Endothelial cell of umbilical vein (primary cell): Measurements from ENCODE around the gene ARHGEF17. TPM values are rescaled to one million over a fixed set of nuclear protein-coding genes. Genes with fewer than 3 reads are reported as not detected.
"Not testable (repeated sequence)": the region's sequence is repeated elsewhere in the genome, so short reads cannot be mapped to it uniquely, and the experiment has no call there.

Experiments
- BruUV-seq: library from RNA; stranded (reverse); fragments of 400-500 nt; replicated peaks from 2 replicates; lab custom pipeline; 2021; lab: Mats Ljungman, UMichigan
- CTCF ChIA-PET: fragments of 300-600, 350-600 bp; sonication (Branson Sonifier 250); formaldehyde crosslinking; loops from one replicate; lab custom pipeline; 2021; ENCODE audit warnings: antibody characterized with exemption, inconsistent platforms; lab: Charles Lee
- POLR2A ChIA-PET: fragments of 300-600, 350-600 bp; sonication (Branson Sonifier 250); formaldehyde crosslinking; loops from one replicate; lab custom pipeline; 2021; ENCODE audit warnings: antibody characterized with exemption, inconsistent platforms; lab: Charles Lee
- DNase-seq: peaks from one replicate; pipeline ENCODE4 v3.0.0-alpha.2; 2011; ENCODE audit warnings: low read depth, low spot score
- FAIRE-seq: peaks from 2 replicates; lab custom pipeline; 2011; peaks lifted over from hg19 to GRCh38; lab: Jason Lieb, UNC
- H2AFZ ChIP-seq: 2 replicates; pipeline ENCODE4 v1.6.0; 2012; ENCODE audit warnings: low read depth, low read length, control low read depth, inconsistent platforms
- H3K27ac ChIP-seq: 2 replicates; pipeline ENCODE4 v1.5.1; 2011; ENCODE audit warnings: low read depth, mild to moderate bottlenecking, control low read depth, low read length, moderate library complexity; ENCODE audit not compliant: insufficient read depth
- H3K27me3 ChIP-seq, 2 experiments: 2 replicates each; pipeline versions ENCODE4 v1.6.0 to v1.6.1; 2011; ENCODE audit warnings: low read length in 2 of 2, mixed read lengths in 1 of 2; ENCODE audit not compliant: control insufficient read depth in 2 of 2, insufficient read depth in 2 of 2
- H3K36me3 ChIP-seq, 2 experiments: 2 replicates in 1 of 2; 3 replicates in 1 of 2; pipeline ENCODE4 v1.5.1; 2011; ENCODE audit warnings: low read length in 2 of 2, mild to moderate bottlenecking in 1 of 2, moderate library complexity in 1 of 2; ENCODE audit not compliant: control insufficient read depth in 2 of 2, insufficient read depth in 2 of 2; ENCODE audit errors: extremely low read depth in 1 of 2
- H3K4me1 ChIP-seq: 3 replicates; pipeline ENCODE4 v1.5.1; 2011; ENCODE audit warnings: mild to moderate bottlenecking, low read length; ENCODE audit not compliant: control insufficient read depth, insufficient read depth; ENCODE audit errors: extremely low read depth
- H3K4me2 ChIP-seq: 2 replicates; pipeline ENCODE4 v1.6.1; 2011; ENCODE audit warnings: low read length, control low read depth, mixed read lengths; ENCODE audit not compliant: insufficient read depth
- H3K4me3 ChIP-seq, 3 experiments: fragments of 200-600 bp in 1 of 3; sonication (generic), shearing (Covaris generic) in 1 of 3; replicated peaks in 1 of 3; 2 replicates each; pipeline ENCODE4 v1.5.1; 2011 to 2016; ENCODE audit warnings: control low read depth in 3 of 3, low read length in 3 of 3, mild to moderate bottlenecking in 2 of 3, inconsistent platforms in 1 of 3, low read depth in 1 of 3, moderate library complexity in 1 of 3; ENCODE audit not compliant: insufficient read depth in 1 of 3
- H3K79me2 ChIP-seq: 2 replicates; pipeline ENCODE4 v1.6.0; 2012; ENCODE audit warnings: low read length, inconsistent platforms; ENCODE audit not compliant: control insufficient read depth, insufficient read depth
- H3K9ac ChIP-seq: replicated peaks from 2 replicates; pipeline ENCODE3; 2011; ENCODE audit warnings: low read length, control low read depth; ENCODE audit not compliant: insufficient read depth; ENCODE audit errors: extremely low read depth
- H3K9me1 ChIP-seq: replicated peaks from 3 replicates; pipeline ENCODE4 v1.6.0; 2011; ENCODE audit warnings: mild to moderate bottlenecking, low read length; ENCODE audit not compliant: control insufficient read depth, insufficient read depth; ENCODE audit errors: extremely low read depth
- H3K9me3 ChIP-seq: replicated peaks from 2 replicates; pipeline ENCODE4 v1.5.1; 2012; ENCODE audit warnings: low read length, inconsistent platforms; ENCODE audit not compliant: control insufficient read depth, insufficient read depth
- H4K20me1 ChIP-seq: replicated peaks from 2 replicates; pipeline ENCODE3; 2011; ENCODE audit warnings: mild to moderate bottlenecking, low read length; ENCODE audit not compliant: control insufficient read depth, insufficient read depth; ENCODE audit errors: extremely low read depth
- CTCF ChIP-seq, 2 donors: IDR thresholded peaks; 1 replicate in 1 of 2; 2 replicates in 1 of 2; pipeline ENCODE4 v1.5.1; 2011; ENCODE audit warnings: low read length in 2 of 2, mild to moderate bottlenecking in 2 of 2, moderate library complexity in 2 of 2, control low read depth in 1 of 2, inconsistent platforms in 1 of 2, low read depth in 1 of 2; ENCODE audit not compliant: insufficient read depth in 1 of 2; ENCODE audit errors: extremely low read depth in 1 of 2
- EZH2 ChIP-seq: IDR thresholded peaks from 2 replicates; pipeline ENCODE4 v1.6.1; 2012; ENCODE audit warnings: borderline replicate concordance, low read depth, mild to moderate bottlenecking, moderate library complexity, low read length, inconsistent platforms; ENCODE audit not compliant: severe bottlenecking
- FOS ChIP-seq: IDR thresholded peaks from 2 replicates; pipeline ENCODE4 v1.6.1; 2011; ENCODE audit warnings: mild to moderate bottlenecking, low read length, moderate library complexity, borderline replicate concordance; ENCODE audit not compliant: insufficient read depth
- GATA2 ChIP-seq: IDR thresholded peaks from 2 replicates; pipeline ENCODE4 v1.7.0; 2011; ENCODE audit warnings: low read depth, mild to moderate bottlenecking, moderate library complexity, mixed read lengths, low read length; ENCODE audit not compliant: insufficient read length, insufficient read depth
- JUN ChIP-seq: IDR thresholded peaks from 2 replicates; pipeline ENCODE4 v1.6.1; 2011; ENCODE audit warnings: borderline replicate concordance, low read depth; ENCODE audit not compliant: insufficient read length, insufficient read depth
- MAX ChIP-seq: IDR thresholded peaks from 2 replicates; pipeline ENCODE4 v1.6.1; 2011; ENCODE audit not compliant: insufficient read depth, insufficient read length
- MYC ChIP-seq: IDR thresholded peaks from one replicate; pipeline ENCODE4 v1.6.1; 2011; ENCODE audit warnings: mild to moderate bottlenecking, low read depth, low read length
- POLR2A ChIP-seq: IDR thresholded peaks from 2 replicates; pipeline ENCODE4 v1.6.1; 2012; ENCODE audit warnings: low read depth, mild to moderate bottlenecking, control low read depth, low read length
- POLR2AphosphoS5 ChIP-seq: IDR thresholded peaks from 2 replicates; pipeline ENCODE4 v1.6.1; 2012; ENCODE audit warnings: low read depth, mild to moderate bottlenecking, control low read depth, low read length, moderate library complexity; ENCODE audit not compliant: insufficient read depth
- dilution Hi-C: fragments of 300-500 bp; cut with MboI; formaldehyde crosslinking; loops from one replicate; pipeline ENCODE4 v1.15.0; 2019; ENCODE audit warnings: low sequenced_read_pairs; ENCODE audit not compliant: extremely low pct_ligation_motif_present
- intact Hi-C: fragments of 100-400 bp; cut with micrococcal nuclease; formaldehyde crosslinking; loops from one replicate; pipeline ENCODE4 v1.10.0; 2022
- polyA plus RNA-seq, 4 experiments: library from polyadenylated mRNA; depleted of rRNA in 3 of 4; stranded (reverse) in 3 of 4; unstranded in 1 of 4; fragments of >200 nt; gene quantifications; 2 replicates each; pipeline versions ENCODE4 v1.2.1 to v1.2.3, GENCODE V29; 2011 to 2012; ENCODE audit warnings: missing spikeins in 1 of 4
- total RNA-seq: library from RNA; stranded (reverse); gene quantifications from 2 replicates; pipeline ENCODE4 v1.2.3, GENCODE V29; 2021

Gene ARHGEF17
- total and polyA plus RNA-seq, 2 donors (not counting 3 experiments of a cell fraction or from before 2014, with no cell fraction given), result 74.9 to 89.9 TPM

- H2AFZ ChIP-seq, result no peak overlapping the region
- POLR2A ChIA-PET, result no interaction called here
Measured at GRCh38 chr11:73273222-73273895, 34.7 kb upstream of the ARHGEF17 start.

GRCh38 chr11:73274191-73274590 lies 33.9 kb upstream of the ARHGEF17 start:
- H3K4me3 ChIP-seq, H3K4me2 ChIP-seq, H3K4me1 ChIP-seq, H3K9me3 ChIP-seq, BruUV-seq, H3K9me1 ChIP-seq, intact Hi-C loops, DNase-seq, H3K79me2 ChIP-seq, H3K27me3 ChIP-seq, POLR2A ChIA-PET, H4K20me1 ChIP-seq, H3K27ac ChIP-seq, H3K9ac ChIP-seq, H2AFZ ChIP-seq, H3K36me3 ChIP-seq, FAIRE-seq, dilution Hi-C loops: not testable (repeated sequence)
- CTCF ChIA-PET, result interaction anchor here (0.5 to 1.8 kb wide), 3 partner anchors 14 to 400 kb away, joined by 3 to 5 read pairs (median 4); no protein-coding TSS in a partner anchor

More at GRCh38 chr11:73273222-73273895, 34.7 kb upstream of the ARHGEF17 start:
- Histone ChIP-seq H3K9me1 (no peaks in the 10 kb centered on the region), H3K4me2 (no peak overlapping the region), H3K9ac (no peak overlapping the region), H4K20me1 (no peaks in the 10 kb centered on the region), H3K4me3 (no peak overlapping the region), H3K27ac (no peak overlapping the region), H3K79me2 (no peaks in the 10 kb centered on the region), H3K36me3 (no peaks in the 10 kb centered on the region), H3K9me3 (no peaks in the 10 kb centered on the region), H3K27me3 (peaks cover 0 to 2% of the 10 kb centered on the region in 2 experiments), H3K4me1 (no peaks in the 10 kb centered on the region)
- TF ChIP-seq GATA2 (no peak), POLR2A (no peak), POLR2AphosphoS5 (no peak), EZH2 (no peak), JUN (no peak), MAX (no peak), FOS (no peak), CTCF (IDR thresholded peaks at IDR 0.05; ENCODE audit: extremely low read depth in 1 of 2, insufficient read depth in 1 of 2, low read depth in 1 of 2, low read length in 2 of 2) (no peak), MYC (no peak)
- dilution Hi-C loops (no loop called here), intact Hi-C loops (no loop called here)
- no peak for DNase-seq
- no TSS peak for BruUV-seq
- no peak for FAIRE-seq
- CTCF ChIA-PET, result interaction anchor here (1.8 kb wide), 1 partner anchor 15 kb away, joined by 4 read pairs; no protein-coding TSS in a partner anchor
